ENCODE measurements around the gene DNMT1.

DNA sequence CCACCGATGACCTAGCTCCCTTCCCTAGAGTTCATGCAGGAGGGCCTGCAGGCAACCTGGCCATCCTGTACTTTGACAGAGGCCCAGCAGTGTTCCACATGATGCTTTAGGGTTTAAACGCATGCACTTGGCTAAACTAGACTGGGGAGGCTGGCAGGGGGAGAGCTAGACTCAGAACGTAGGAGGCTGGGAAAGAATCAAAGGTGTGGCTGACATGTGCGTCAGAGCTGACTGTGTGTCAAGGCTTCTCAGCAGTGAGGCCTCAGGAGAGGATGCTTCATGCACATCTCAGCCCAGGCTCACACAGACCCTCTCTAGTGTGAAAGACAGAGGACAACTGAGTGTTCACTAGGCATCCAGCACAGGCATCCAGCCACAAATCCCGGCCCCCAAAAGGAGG is 28.7 kb downstream of the DNMT1 start:
- TF ChIP-seq POLR2A (IDR thresholded peaks at IDR 0.05) = no peak
- TF ChIP-seq, protein P1, sequence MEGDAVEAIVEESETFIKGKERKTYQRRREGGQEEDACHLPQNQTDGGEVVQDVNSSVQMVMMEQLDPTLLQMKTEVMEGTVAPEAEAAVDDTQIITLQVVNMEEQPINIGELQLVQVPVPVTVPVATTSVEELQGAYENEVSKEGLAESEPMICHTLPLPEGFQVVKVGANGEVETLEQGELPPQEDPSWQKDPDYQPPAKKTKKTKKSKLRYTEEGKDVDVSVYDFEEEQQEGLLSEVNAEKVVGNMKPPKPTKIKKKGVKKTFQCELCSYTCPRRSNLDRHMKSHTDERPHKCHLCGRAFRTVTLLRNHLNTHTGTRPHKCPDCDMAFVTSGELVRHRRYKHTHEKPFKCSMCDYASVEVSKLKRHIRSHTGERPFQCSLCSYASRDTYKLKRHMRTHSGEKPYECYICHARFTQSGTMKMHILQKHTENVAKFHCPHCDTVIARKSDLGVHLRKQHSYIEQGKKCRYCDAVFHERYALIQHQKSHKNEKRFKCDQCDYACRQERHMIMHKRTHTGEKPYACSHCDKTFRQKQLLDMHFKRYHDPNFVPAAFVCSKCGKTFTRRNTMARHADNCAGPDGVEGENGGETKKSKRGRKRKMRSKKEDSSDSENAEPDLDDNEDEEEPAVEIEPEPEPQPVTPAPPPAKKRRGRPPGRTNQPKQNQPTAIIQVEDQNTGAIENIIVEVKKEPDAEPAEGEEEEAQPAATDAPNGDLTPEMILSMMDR (IDR thresholded peaks at IDR 0.05) = no peak
- no peak for TF ChIP-seq POLR2AphosphoS5 (IDR thresholded peaks at IDR 0.05)

Measured in breast epithelium (tissue), 3 donors.